Adrenal gland (tissue), 12 donors: Measurements from ENCODE around the gene TAOK2. TPM values are rescaled to one million over a fixed set of nuclear protein-coding genes. Genes with fewer than 3 reads are reported as not detected.

ENCODE experiments used
- DNase-seq, 7 donors: peaks; one replicate each; pipeline ENCODE4 v3.0.0-alpha.2; 2019 to 2020
- H3K27ac ChIP-seq, 5 donors: fragments of 200-600 bp; sonication (generic) in 4 of 5; 1 replicate in 3 of 5; 2 replicates in 2 of 5; pipeline versions ENCODE4 v1.5.1 to v1.8.0; 2016 to 2020; ENCODE audit warnings: mild to moderate bottlenecking in 1 of 5
- H3K27me3 ChIP-seq: fragments of 200-600 bp; 2 replicates; pipeline ENCODE4 v1.8.0; 2021
- H3K36me3 ChIP-seq, 2 donors: fragments of 200-600 bp; replicated peaks in 1 of 2; 1 replicate in 1 of 2; 2 replicates in 1 of 2; pipeline versions ENCODE4 v1.5.1 to v1.8.0; 2018 to 2022
- H3K4me1 ChIP-seq, 2 donors: fragments of 200-600 bp; replicated peaks in 1 of 2; 1 replicate in 1 of 2; 2 replicates in 1 of 2; pipeline versions ENCODE4 v1.5.1 to v1.8.0; 2018 to 2021
- H3K4me3 ChIP-seq, 4 donors: fragments of 200-600 bp; sonication (generic) in 3 of 4; one replicate each; pipeline ENCODE4 v1.5.1; 2016 to 2018
- H3K9me3 ChIP-seq, 3 donors: fragments of 200-600 bp; sonication (generic) in 1 of 3; replicated peaks in 1 of 3; 1 replicate in 2 of 3; 2 replicates in 1 of 3; pipeline versions ENCODE4 v1.5.1 to v1.8.0; 2016 to 2021
- POLR2A ChIP-seq, 2 donors: fragments of 450-650 bp; IDR thresholded peaks; one replicate each; pipeline ENCODE4 v1.6.1; 2017; ENCODE audit warnings: antibody characterized with exemption in 2 of 2, mild to moderate bottlenecking in 2 of 2, moderate library complexity in 1 of 2
- WGBS, 4 donors: extraction: QIAGEN DNeasy Blood & Tissue Kit in 2 of 4; methylation state at CpG; one replicate each; pipeline versions ENCODE4 v1.1.5 to v1.1.7; 2013 to 2017; 5-methylcytosine and 5-hydroxymethylcytosine counted together
- intact Hi-C, 2 donors: fragments of 100-400 bp; cut with DNase I; formaldehyde crosslinking; loops; one replicate each; pipeline versions ENCODE4 v1.14.1 to v1.15.0; 2022 to 2023
- polyA plus RNA-seq, 3 donors: library from polyadenylated mRNA; stranded (reverse); fragments of 200-250 nt in 2 of 3; fragments of 350-450 nt in 1 of 3; fragmentation: Illumina TruSeq in 1 of 3; extraction: RNeasy Lipid Tissue Mini Kit (QIAGEN cat#74804) in 1 of 3; gene quantifications; one replicate each; pipeline ENCODE4 v1.2.3, GENCODE V29; 2013 to 2014
- total RNA-seq, 9 donors: library from RNA; depleted of rRNA in 4 of 9; stranded (reverse); fragments of >200 nt in 4 of 9; fragments of 120-200 nt in 1 of 9; fragmentation: NEBNext Ultra II Directional in 1 of 9; extraction: Animal tissue kit (Norgen Biotek cat#: 25700) in 1 of 9; gene quantifications; one replicate each; pipeline versions ENCODE4 v1.1.0 to v1.2.4, GENCODE V29; 2013 to 2023
- TF ChIP-seq, protein P1 (sequence below), 6 experiments: fragments of 450-650 bp in 4 of 6; fragments of 200-600 bp in 2 of 6; sonication (generic) in 1 of 6; IDR thresholded peaks; 1 replicate in 5 of 6; 2 replicates in 1 of 6; pipeline versions ENCODE4 v1.5.1 to v1.8.0; 2016 to 2021; ENCODE audit warnings: antibody characterized with exemption in 6 of 6, mild to moderate bottlenecking in 2 of 6, moderate library complexity in 1 of 6
- donor health status: healthy with polysubstance abuse.
- donor health status: Bipolar disorder and iron deficiency.
- donor health status: DM: yes; HTN: yes; CAD: no.
- donor health status: DM: no; HTN: no; CAD: no.
- donor health status: DM: no; HTN: no; CAD: no.
- donor health status: DM: yes; HTN: yes; CAD: no.

TAOK2 gene
- total and polyA plus RNA-seq, 12 donors = 36.6 to 135 (median 72.3) TPM

DNA sequence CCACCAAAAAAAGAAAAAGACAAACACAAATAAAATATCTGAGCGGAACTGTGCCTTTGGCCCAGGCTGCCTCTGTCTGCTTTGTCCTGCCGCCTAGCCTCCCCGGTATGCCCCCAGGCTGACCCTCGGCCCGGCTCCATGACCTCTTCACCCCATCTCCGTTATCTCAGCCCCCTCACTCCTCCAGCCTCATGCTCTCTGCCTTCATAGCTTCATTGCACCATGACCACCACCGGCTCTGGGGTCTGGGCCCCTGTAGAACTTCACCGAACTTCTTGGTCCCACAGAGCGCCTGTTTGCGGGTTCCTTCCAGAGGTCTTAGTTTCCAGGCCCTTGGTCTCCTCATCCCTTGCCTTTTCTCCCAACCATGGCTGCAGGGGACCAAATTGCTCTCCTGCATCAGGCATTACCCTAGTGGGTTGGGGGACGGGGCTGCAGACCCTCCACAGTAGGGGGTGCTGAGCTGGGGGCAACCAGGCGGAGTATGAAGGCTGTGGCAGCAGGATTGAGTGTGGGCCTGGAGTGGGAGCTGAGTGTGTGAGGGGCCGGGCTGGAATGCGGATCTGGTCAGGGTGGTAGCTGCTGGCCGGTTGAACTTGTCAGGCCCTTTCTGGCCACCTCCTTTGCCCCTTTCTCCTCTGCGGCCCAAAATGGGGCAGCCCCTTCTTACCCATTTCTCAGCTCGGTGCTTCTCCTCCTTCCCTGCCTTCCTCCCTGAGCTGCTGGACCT lies 14.8 kb downstream of the TAOK2 start:
- DNase-seq = no peak
- peaks cover 0 to 99% of the 10 kb centered on the region in 2 donors for H3K36me3 ChIP-seq
- intact Hi-C loops = no loop called here
- WGBS, 4 donors = 75 to 87% (median 83%) methylated on average over 15 to 17 of the region's 17 CpGs
- H3K27me3 ChIP-seq = no peaks in the 10 kb centered on the region
- H3K4me3 ChIP-seq = no peak overlapping the region
- H3K9me3 ChIP-seq = no peaks in the 10 kb centered on the region
- TF ChIP-seq POLR2A (IDR thresholded peaks at IDR 0.05) = no peak
- TF ChIP-seq, protein P1, sequence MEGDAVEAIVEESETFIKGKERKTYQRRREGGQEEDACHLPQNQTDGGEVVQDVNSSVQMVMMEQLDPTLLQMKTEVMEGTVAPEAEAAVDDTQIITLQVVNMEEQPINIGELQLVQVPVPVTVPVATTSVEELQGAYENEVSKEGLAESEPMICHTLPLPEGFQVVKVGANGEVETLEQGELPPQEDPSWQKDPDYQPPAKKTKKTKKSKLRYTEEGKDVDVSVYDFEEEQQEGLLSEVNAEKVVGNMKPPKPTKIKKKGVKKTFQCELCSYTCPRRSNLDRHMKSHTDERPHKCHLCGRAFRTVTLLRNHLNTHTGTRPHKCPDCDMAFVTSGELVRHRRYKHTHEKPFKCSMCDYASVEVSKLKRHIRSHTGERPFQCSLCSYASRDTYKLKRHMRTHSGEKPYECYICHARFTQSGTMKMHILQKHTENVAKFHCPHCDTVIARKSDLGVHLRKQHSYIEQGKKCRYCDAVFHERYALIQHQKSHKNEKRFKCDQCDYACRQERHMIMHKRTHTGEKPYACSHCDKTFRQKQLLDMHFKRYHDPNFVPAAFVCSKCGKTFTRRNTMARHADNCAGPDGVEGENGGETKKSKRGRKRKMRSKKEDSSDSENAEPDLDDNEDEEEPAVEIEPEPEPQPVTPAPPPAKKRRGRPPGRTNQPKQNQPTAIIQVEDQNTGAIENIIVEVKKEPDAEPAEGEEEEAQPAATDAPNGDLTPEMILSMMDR (IDR thresholded peaks at IDR 0.05) = no peak
- no peak overlapping the region for H3K27ac ChIP-seq
- H3K4me1 ChIP-seq = no peaks in the 10 kb centered on the region

DNA sequence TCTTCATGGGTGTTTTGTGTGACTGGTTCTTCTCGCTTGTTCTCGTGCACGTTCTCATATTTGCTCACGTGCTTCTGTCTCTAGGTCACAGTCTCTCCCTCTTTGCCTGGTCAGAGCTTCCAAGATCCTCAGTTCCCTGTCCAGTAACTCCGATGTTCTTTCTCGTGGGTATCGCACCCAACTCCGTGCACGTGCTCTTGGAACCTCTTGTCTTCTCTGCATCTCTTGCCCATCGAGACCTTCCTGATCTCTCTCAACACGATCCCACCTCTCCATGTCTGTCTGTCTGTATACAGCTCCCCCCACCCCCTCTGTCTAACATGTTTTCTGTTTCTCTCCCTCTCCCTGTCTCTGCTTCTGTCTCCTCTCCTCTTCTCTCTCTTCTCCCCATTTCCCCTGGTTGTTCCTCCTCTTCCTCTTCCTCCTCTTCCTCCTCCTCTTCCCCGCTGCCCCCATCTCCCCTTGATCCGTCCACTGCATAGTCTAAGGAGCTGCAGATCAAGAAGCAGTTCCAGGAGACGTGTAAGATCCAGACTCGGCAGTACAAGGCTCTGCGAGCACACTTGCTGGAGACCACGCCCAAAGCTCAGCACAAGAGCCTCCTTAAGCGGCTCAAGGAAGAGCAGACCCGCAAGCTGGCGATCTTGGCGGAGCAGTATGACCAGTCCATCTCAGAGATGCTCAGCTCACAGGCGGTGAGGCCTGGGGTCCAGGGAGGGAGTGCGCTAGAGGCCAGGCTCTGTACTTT lies 15.6 kb downstream of the TAOK2 start:
- Histone ChIP-seq H3K36me3 (peaks cover 0 to 92% of the 10 kb centered on the region in 2 donors), H3K9me3 (no peaks in the 10 kb centered on the region), H3K27ac (no peak overlapping the region), H3K4me1 (peaks cover 0 to 5% of the 10 kb centered on the region in 2 donors), H3K27me3 (no peaks in the 10 kb centered on the region), H3K4me3 (no peak overlapping the region)
- TF ChIP-seq POLR2A (IDR thresholded peaks at IDR 0.05) = no peak
- intact Hi-C loops = no loop called here
- no peak for DNase-seq
- WGBS, 4 donors = 86 to 89% (median 88%) methylated on average over 18 to 23 of the region's 23 CpGs

DNA sequence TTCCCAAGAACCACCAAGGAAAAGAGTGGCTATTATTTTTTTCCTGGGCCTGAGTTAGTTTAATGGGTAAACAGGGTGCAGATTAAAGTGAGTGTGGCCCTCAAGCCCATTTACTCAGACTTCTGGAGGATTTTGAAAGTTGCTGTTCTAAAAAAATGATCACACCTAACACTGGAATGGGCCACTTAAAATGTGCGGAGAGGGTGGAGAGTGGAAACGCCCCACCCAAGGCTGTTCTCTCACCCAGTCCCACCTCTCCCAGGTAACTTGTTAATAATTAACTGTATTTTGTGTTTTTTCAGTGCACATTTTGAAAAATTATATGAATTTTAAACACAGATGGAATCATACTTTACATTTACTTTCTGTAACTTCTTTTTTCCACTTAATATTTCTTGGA lies 16.4 kb downstream of the TAOK2 start:
- 84 to 93% (median 88%) methylated on average over 2 of the region's 2 CpGs for WGBS, 4 donors
- intact Hi-C loops = loop anchor here in 1 of 2 donors (10.0 kb wide), 1 partner anchor 65 kb away; the partner anchor contains the start of gene KCTD13
- H3K27me3 ChIP-seq = no peaks in the 10 kb centered on the region
- no peaks in the 10 kb centered on the region for H3K9me3 ChIP-seq
- peaks cover 0 to 84% of the 10 kb centered on the region in 2 donors for H3K36me3 ChIP-seq
- no peak for TF ChIP-seq POLR2A (IDR thresholded peaks at IDR 0.05)
- TF ChIP-seq, protein P1 (IDR thresholded peaks at IDR 0.05) = no peak
- no peak overlapping the region for H3K4me3 ChIP-seq
- H3K27ac ChIP-seq = no peak overlapping the region
- H3K4me1 ChIP-seq = peaks cover 6 to 12% of the 10 kb centered on the region in 2 donors
- DNase-seq = no peak

DNA sequence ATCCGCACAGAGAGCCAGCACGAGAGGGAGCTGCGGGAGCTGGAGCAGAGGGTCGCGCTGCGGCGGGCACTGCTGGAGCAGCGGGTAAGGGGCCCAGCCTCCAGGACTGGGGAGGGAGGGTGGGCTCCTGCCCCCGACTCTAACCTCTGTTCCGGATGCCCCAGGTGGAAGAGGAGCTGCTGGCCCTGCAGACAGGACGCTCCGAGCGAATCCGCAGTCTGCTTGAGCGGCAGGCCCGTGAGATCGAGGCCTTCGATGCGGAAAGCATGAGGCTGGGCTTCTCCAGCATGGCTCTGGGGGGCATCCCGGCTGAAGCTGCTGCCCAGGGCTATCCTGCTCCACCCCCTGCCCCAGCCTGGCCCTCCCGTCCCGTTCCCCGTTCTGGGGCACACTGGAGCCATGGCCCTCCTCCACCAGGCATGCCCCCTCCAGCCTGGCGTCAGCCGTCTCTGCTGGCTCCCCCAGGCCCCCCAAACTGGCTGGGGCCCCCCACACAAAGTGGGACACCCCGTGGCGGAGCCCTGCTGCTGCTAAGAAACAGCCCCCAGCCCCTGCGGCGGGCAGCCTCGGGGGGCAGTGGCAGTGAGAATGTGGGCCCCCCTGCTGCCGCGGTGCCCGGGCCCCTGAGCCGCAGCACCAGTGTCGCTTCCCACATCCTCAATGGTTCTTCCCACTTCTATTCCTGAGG lies 17.4 kb downstream of the TAOK2 start:
- Histone ChIP-seq H3K36me3 (peaks cover 0 to 74% of the 10 kb centered on the region in 2 donors), H3K4me1 (peaks cover 10 to 16% of the 10 kb centered on the region in 2 donors), H3K9me3 (no peaks in the 10 kb centered on the region), H3K27ac (no peak overlapping the region), H3K4me3 (no peak overlapping the region), H3K27me3 (no peaks in the 10 kb centered on the region)
- no peak for DNase-seq
- 85 to 88% (median 87%) methylated on average over 11 to 35 of the region's 35 CpGs for WGBS, 4 donors
- TF ChIP-seq, protein P1 (IDR thresholded peaks at IDR 0.05) = no peak
- no peak for TF ChIP-seq POLR2A (IDR thresholded peaks at IDR 0.05)
- intact Hi-C loops = loop anchor here in 1 of 2 donors (10.0 kb wide), 1 partner anchor 66 kb away; the partner anchor contains the start of gene KCTD13
